Stimulated activated naive CD8-positive, alpha-beta T cell treated with anti-CD3 and anti-CD28 coated beads, Interleukin-15, Interleukin-2, amounts not matched to agents 100 U/mL and 50 U/mL, for 24 hours (primary cell): ENCODE measurements around the gene ZBTB16.

Experiments used
- ATAC-seq: fragments of 150-1000 bp; cut with Tn5 transposase; one replicate; pipeline ENCODE4 v1.10.0; 2021
- DNase-seq: peaks from one replicate; pipeline ENCODE4 v3.0.0; 2021

Gene ZBTB16

DNA sequence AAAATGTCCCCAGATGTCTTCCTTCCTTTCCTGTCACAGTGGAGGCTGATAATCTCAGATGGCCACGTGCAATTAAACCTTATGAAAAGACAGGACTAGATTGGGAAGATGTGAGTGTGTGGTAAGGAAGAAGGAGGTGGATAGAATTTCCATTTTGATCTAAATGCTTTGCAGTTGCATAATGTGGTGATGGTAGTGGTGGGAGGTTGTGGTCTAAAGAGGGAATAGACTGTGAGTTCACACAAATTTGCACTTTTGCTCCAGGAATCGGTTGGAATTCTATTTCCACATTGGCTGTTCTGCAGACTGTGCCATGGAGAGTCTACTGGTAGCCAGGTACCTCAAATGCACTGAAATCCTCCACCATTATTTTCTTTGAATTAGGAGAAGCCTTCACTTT lies 93.3 kb downstream of the ZBTB16 start:
- no peak for DNase-seq

DNA sequence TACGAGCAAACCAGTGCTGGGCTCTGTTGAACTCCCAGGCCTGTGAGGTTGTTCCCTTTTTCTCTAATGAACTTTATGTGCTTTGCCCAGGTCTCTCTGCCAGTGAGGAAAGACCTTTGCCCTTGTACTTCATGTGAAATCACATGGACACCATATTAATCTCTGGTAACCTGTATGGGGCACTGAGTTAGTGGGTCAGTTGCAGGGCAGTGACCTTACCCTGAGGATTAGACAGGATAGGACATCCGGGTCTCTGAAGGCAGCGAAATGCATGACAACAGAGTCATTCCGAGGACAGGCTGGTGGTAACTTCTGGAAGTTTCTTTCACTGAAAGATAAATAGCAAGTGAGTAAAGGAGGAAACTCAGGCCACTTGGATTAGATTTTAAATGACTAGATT lies 93.7 kb downstream of the ZBTB16 start:
- ATAC-seq (no peak), DNase-seq (no peak)

More for the DNA sequence above, 93.3 kb downstream of the ZBTB16 start:
- ATAC-seq, result no peak

GRCh38 chr11:114154271-114155047 lies 94.9 kb downstream of the ZBTB16 start:
- DNase-seq (no peak), ATAC-seq (no peak)

DNA sequence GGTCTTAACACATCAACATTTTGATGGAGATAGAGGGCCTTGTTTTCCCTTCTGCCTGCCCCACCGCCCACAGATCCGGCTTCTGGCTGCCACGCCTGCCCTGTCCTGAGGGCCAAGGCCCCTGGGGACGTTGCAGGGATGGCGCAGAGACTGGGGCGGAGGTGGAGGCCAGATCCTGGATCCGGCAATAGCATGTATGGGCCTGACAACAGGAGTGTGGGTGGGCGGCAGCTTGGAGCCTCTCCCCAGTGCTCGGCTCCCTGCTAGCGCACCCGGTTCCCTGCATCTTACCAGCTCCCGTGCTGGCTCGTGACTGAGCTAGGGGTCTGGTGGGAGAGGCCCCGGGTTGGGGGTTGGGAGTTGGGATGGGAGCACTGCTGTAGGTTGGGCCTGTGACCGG lies 95.6 kb downstream of the ZBTB16 start:
- no peak for ATAC-seq
- DNase-seq, result no peak

- ATAC-seq, result no peak
- DNase-seq, result no peak
Measured at GRCh38 chr11:114156131-114156581, 96.6 kb downstream of the ZBTB16 start.

DNA sequence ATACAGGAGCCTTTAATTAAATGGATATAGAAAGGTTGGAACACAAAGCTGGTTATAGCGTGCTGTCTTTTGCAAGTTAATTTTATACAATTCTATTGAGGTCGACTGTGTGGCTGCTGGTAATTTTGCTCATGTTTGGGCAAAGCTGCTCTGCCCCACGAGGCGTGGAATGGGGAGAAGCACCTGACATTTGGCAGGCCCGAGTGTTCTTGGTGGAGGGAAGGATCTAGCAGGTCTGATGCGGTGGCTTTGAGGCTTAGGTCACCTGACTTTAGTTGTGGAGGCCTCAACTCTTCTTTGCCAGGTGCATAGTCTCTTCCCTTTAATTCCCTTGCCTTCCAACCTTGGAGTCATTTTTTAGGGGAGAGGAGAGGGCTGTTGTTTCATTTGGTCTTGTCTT lies 97.3 kb downstream of the ZBTB16 start:
- no peak for DNase-seq
- no peak for ATAC-seq

- ATAC-seq (no peak), DNase-seq (no peak)
Measured at GRCh38 chr11:114157476-114158050, 98.1 kb downstream of the ZBTB16 start.

GRCh38 chr11:114158421-114158820 lies 98.9 kb downstream of the ZBTB16 start:
- DNase-seq (no peak), ATAC-seq (no peak)

DNA sequence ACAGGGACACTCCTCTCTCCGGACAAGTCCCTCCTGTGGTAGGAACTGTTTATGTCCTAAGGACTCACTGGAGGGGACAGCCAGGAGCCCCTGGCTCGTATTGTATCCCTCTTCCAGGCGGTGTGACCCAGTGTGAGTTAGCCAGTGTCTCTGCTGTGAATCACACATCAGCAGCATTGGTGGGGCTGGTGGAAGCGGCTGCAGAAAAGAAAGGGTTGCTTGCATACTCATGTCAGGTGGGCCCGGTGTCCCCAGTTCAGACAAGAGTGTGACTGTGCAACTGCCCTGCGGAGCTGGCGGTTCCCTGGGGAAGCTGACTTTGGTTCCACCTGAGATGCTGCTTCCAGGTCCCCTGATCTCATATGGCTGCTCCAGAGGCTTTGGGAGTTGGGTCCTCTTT lies 99.4 kb downstream of the ZBTB16 start:
- no peak for DNase-seq
- ATAC-seq, result no peak

DNA sequence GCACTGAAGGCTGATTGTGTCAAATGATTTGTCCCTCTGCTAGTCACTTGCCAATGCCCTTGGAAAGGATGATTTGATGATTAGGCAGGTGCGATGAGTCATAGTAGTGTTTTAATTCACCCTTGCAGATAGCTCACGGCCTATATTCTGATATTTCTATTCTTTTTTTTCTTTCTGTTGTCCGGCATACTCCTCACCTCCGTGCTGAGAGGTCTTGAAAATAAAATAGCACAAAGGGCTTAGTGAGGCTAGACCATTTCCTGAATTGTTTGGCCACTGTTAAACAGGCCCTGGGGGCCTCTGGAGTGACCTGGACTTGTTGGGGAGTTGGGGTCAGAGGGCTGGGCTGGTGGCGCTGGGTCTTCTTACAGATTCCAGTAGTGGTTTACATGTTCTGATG lies 99.8 kb downstream of the ZBTB16 start:
- ATAC-seq (no peak), DNase-seq (no peak)

DNA sequence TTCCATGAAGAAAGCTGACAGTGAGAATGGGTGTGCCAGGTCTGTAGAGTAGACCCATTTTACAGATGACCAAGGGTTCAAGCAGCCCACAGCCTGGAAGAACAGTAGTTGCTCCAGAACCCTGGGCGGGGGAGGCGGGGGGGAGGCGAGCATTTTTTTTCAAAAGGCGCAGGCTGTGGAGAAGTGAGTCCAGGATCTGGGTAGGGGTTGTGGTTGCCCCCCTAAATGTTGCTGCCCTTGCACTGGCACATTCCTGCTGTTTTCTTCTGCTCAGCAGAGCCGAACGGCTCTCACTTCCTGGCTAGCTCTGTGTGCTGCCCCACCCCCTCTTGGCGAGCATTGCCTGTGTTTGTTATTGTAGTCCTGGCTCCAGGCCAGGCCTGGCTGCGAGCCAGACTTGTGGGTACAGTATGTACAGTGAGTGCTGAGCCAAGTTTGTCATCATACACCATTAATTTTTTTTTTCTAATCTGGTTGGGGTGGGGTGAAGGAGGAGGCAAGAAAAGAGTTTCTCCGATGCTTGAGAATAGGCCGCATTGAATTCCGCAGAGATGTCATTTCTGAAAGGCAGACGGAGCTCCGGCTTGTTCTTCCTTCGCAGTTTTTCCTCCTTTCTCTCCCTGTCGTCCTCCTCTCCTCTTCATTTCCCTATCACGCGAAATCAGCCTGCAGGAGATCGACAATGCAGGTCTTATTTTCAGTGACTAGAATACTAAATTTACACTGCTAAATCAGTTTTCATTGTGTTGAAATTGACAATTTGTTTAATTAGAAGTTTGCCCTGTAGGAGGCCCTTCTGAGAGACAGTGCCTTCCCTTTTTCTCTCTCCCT lies 100.5 kb downstream of the ZBTB16 start:
- ATAC-seq (peak; percentile 82), DNase-seq (peak; percentile 88)

GRCh38 chr11:114160894-114161293 lies 101.4 kb downstream of the ZBTB16 start:
- DNase-seq, result no peak
- ATAC-seq, result peak; percentile 11

- no peak for DNase-seq
- ATAC-seq, result no peak
Measured at GRCh38 chr11:114161486-114162250, 102.2 kb downstream of the ZBTB16 start.

- ATAC-seq, result no peak
- no peak for DNase-seq
Measured at GRCh38 chr11:114162719-114163123, 103.2 kb downstream of the ZBTB16 start.

- ATAC-seq (no peak), DNase-seq (no peak)
Measured at GRCh38 chr11:114163229-114163631, 103.7 kb downstream of the ZBTB16 start.

DNA sequence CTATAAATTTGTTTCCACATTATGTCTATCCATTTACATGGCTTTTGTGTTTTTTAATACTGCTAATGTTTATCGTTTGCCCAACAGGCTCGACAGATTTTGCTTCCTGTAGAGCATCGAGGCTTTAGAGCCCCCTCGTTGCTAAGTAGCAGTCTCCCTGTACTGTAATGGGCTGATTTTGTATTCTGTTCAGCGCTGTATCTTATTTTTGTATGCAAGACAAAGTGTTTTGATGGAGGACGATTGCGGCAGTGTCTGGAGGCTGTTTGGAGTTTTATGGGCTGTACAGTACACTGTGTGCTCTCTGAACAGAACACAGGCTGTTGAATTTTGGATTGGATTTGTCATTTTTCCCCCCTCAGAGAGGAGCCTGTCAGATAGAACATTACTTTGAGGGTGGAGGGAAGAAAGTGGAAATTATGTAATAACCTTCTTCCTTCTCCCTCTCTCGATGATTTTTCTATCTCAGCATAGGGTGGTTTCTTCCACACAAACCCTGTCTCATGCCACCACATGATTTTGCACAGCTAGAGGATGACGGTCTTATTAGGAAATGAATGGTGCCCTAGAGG lies 104.4 kb downstream of the ZBTB16 start:
- no peak for ATAC-seq
- DNase-seq, result no peak

GRCh38 chr11:114164546-114164945 lies 105.0 kb downstream of the ZBTB16 start:
- ATAC-seq (no peak), DNase-seq (no peak)

- DNase-seq (no peak), ATAC-seq (no peak)
Measured at GRCh38 chr11:114165326-114166230, 106.1 kb downstream of the ZBTB16 start.

- ATAC-seq (no peak), DNase-seq (no peak)
Measured at GRCh38 chr11:114166362-114166761, 106.9 kb downstream of the ZBTB16 start.

DNA sequence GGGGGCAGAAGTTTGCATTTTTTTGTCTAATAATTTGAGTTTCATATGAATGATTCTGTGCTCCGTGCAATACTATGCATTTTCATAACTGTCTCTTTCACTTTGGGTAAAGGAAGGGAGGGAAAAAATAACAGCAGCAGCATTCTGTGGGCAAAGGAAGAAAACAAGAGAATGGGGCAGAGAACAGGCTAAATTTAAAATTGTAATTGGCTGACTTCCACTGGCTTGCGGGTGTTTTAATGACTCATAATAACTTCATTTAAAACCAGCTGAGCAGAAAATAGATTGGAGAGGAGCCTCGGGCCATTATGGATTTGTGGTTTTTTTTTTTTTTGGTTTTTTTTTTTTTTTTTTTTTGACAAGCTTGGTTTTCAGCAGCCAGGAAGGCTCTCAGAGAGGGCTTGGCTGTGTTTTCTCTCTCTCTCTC lies 107.4 kb downstream of the ZBTB16 start:
- ATAC-seq, result peak; percentile 41
- DNase-seq, result no peak

- no peak for DNase-seq
- ATAC-seq, result no peak
Measured at GRCh38 chr11:114167355-114167754, 107.8 kb downstream of the ZBTB16 start.
